Measurements from ENCODE around the gene WBP4.

DNA sequence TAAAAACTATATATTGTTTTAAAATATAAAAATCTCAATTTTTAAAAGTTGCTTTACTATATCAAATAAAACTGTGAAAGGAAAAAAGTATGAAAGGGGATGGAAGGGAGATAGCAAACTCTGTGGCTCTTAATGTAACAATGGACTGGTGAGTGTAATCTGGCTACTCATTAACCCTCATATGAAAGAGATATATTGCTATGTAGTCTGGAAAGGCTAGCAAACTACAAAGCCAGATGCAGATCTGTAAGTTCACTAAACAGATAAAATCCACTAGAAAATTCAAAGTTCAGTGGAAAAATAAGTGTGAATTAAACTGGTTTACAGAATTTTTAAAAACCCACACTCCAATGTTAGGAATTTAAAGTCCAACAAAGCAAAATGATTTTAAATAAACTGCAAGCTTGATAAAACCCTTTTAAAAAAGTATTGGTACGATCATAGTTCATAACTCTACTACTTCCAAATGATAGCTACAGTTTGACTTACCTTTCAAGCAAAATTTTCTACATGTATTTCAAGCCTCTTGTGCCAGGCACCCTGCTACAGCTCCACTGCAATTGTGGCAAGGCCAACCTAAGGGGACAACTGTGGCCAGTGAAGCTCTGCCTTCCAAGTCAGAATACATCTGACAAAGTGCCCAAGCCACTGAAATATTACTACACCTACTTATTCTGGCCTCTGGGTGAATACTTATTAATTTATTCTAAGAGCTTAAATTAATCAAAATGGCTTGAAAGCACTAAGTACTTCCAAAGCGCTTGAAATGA is 41.5 kb upstream of the WBP4 start:
- no peak for TF ChIP-seq CTCF (IDR thresholded peaks at IDR 0.05)
- no peak for TF ChIP-seq POLR2A (IDR thresholded peaks at IDR 0.05)

Data from esophagus squamous epithelium (tissue), 4 donors.